ENCODE data around the gene TUBA3D.
"Not testable (repeated sequence)": the region's sequence is repeated elsewhere in the genome, so short reads cannot be mapped to it uniquely, and the experiment has no call there.

- TF ChIP-seq CTCF (IDR thresholded peaks at IDR 0.05; ENCODE audit: poor library complexity); EZH2 (IDR thresholded peaks at IDR 0.05; ENCODE audit: borderline replicate concordance): not testable (repeated sequence)
These were observed 8.2 kb upstream of the TUBA3D start for GRCh38 chr2:131467722-131468121.
